Effector CD8-positive, alpha-beta T cell (primary cell): Measurements from ENCODE around the gene CD80.

Source experiments
- DNase-seq: peaks from one replicate; lab custom pipeline; 2025; lab: John Stamatoyannopoulos, UW

Gene CD80

GRCh38 chr3:119497820-119498185 is 61.6 kb downstream of the CD80 start:
- no peak for DNase-seq

GRCh38 chr3:119494597-119494996 is 64.8 kb downstream of the CD80 start:
- DNase-seq: no peak

GRCh38 chr3:119492810-119493209 is 66.6 kb downstream of the CD80 start:
- no peak for DNase-seq

GRCh38 chr3:119492128-119492527 is 67.3 kb downstream of the CD80 start:
- DNase-seq: no peak

GRCh38 chr3:119490153-119490552 is 69.3 kb downstream of the CD80 start:
- no peak for DNase-seq

GRCh38 chr3:119485563-119485962 is 73.9 kb downstream of the CD80 start:
- DNase-seq: no peak

GRCh38 chr3:119483101-119483500 is 76.3 kb downstream of the CD80 start:
- DNase-seq: no peak

- no peak for DNase-seq
Measured at GRCh38 chr3:119481079-119481478, 78.3 kb downstream of the CD80 start.
